Lung (tissue), 12 donors: ENCODE data around the gene SURF6. TPM values are rescaled to one million over a fixed set of nuclear protein-coding genes. Genes with fewer than 3 reads are reported as not detected.
A peak's percentile ranks its signal among the peaks of the same experiment; 100 is the strongest.
"Not testable (repeated sequence)": the region's sequence is repeated elsewhere in the genome, so short reads cannot be mapped to it uniquely, and the experiment has no call there.

Experiments
- ATAC-seq: fragments of 200-7000 bp; cut with Tn5 transposase; one replicate; pipeline ENCODE4 v1.9.1; 2020; ENCODE audit warnings: moderate number of reproducible peaks; ENCODE audit not compliant: insufficient read depth, low FRiP score
- DNase-seq, 3 donors: peaks; one replicate each; pipeline ENCODE4 v3.0.0-alpha.2; 2013 to 2017
- H3K27ac ChIP-seq, 2 donors: one replicate each; pipeline ENCODE4 v1.5.1; 2013; ENCODE audit warnings: mild to moderate bottlenecking in 2 of 2, moderate library complexity in 2 of 2, control low read depth in 1 of 2, inconsistent platforms in 1 of 2, low read depth in 1 of 2, low read length in 1 of 2
- H3K27me3 ChIP-seq, 3 donors: one replicate each; pipeline ENCODE4 v1.5.1; 2013; ENCODE audit warnings: low read length in 2 of 3; ENCODE audit not compliant: control insufficient read depth in 3 of 3, insufficient read depth in 3 of 3
- H3K36me3 ChIP-seq, 4 donors: one replicate each; pipeline ENCODE4 v1.5.1; 2013; ENCODE audit warnings: low read length in 4 of 4, mild to moderate bottlenecking in 1 of 4, moderate library complexity in 1 of 4; ENCODE audit not compliant: control insufficient read depth in 4 of 4, insufficient read depth in 4 of 4
- H3K4me1 ChIP-seq, 5 donors: one replicate each; pipeline ENCODE4 v1.5.1; 2013; ENCODE audit warnings: low read length in 5 of 5, mild to moderate bottlenecking in 2 of 5, moderate library complexity in 1 of 5; ENCODE audit not compliant: control insufficient read depth in 5 of 5, insufficient read depth in 5 of 5
- H3K4me3 ChIP-seq: one replicate; pipeline ENCODE4 v1.5.1; 2013; ENCODE audit warnings: mild to moderate bottlenecking, control low read depth, moderate library complexity
- H3K9ac ChIP-seq, 2 donors: one replicate each; pipeline ENCODE4 v1.5.1; 2013; ENCODE audit warnings: low read length in 2 of 2, control low read depth in 1 of 2; ENCODE audit not compliant: insufficient read depth in 1 of 2
- H3K9me3 ChIP-seq, 4 donors: one replicate each; pipeline ENCODE4 v1.5.1; 2013; ENCODE audit warnings: low read length in 3 of 4, mild to moderate bottlenecking in 1 of 4, moderate library complexity in 1 of 4; ENCODE audit not compliant: control insufficient read depth in 4 of 4, insufficient read depth in 3 of 4
- CTCF ChIP-seq: IDR thresholded peaks from 2 replicates; pipeline ENCODE4 v1.5.1; 2012; ENCODE audit warnings: mild to moderate bottlenecking; ENCODE audit errors: control extremely low read depth, extremely low read depth
- WGBS, 2 donors: extraction: QIAGEN DNeasy Blood & Tissue Kit; methylation state at CpG; one replicate each; pipeline ENCODE4 v1.1.7; 2013; 5-methylcytosine and 5-hydroxymethylcytosine counted together
- polyA plus RNA-seq, 2 donors: library from polyadenylated mRNA; stranded (reverse); fragments of 200-250 nt; gene quantifications; one replicate each; pipeline ENCODE4 v1.2.1, GENCODE V29; 2013
- total RNA-seq, 2 donors: library from RNA; depleted of rRNA in 1 of 2; stranded (reverse); fragments of >200 nt in 1 of 2; gene quantifications; one replicate each; pipeline ENCODE4 v1.2.1, GENCODE V29; 2014 to 2021
- donor health status: control.
- donor health status: control.
- donor health status: Bipolar disorder and iron deficiency.
- donor health status: healthy.
- donor health status: DM: yes; HTN: yes; CAD: no.

SURF6 gene
- total and polyA plus RNA-seq, 4 donors, result 13.7 to 25.6 (median 23.8) TPM

- Histone ChIP-seq H3K4me3 (no peak overlapping the region), H3K36me3 (peaks cover 0 to 55% (median 36%) of the 10 kb centered on the region in 4 donors), H3K9me3 (no peaks in the 10 kb centered on the region), H3K27me3 (no peaks in the 10 kb centered on the region), H3K9ac (no peak overlapping the region), H3K4me1 (peaks cover 0 to 5% (median 0%) of the 10 kb centered on the region in 5 donors), H3K27ac (no peak overlapping the region)
- TF ChIP-seq CTCF, result no peak
- DNase-seq (no peak), ATAC-seq (no peak)
- WGBS, 2 donors, result 75 to 85% methylated on average over 12 to 13 of the region's 13 CpGs
Observed at GRCh38 chr9:133340916-133341315, 4.9 kb upstream of the SURF6 start.

DNA sequence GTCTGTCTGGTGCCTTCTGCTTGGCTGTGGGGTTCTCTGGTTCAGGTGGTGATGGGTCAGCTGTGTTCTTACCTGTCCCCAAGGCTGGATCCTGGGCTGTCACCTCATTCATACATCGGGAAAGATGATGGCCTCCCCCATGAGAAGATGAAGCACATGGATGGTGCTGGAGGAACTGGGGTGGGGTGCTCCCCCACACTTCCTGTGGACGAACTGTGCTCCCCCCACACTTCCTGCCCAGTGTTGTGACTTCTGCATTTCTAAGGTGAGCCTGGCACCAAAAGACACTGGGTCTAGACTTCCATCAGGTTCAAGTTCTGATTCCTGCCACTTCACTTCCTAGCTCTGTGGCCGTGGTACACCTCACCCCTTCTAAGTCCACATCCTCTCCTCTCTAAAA is 4.3 kb upstream of the SURF6 start:
- no peak for ATAC-seq
- no peak for DNase-seq
- H3K4me3 ChIP-seq, result no peak overlapping the region
- H3K27me3 ChIP-seq, result no peaks in the 10 kb centered on the region
- no peak overlapping the region for H3K9ac ChIP-seq
- H3K36me3 ChIP-seq, result peaks cover 0 to 49% (median 31%) of the 10 kb centered on the region in 4 donors
- no peaks in the 10 kb centered on the region for H3K9me3 ChIP-seq
- WGBS, 2 donors, result 31 to 42% methylated on average over 3 of the region's 3 CpGs
- H3K4me1 ChIP-seq, result peaks cover 0 to 6% (median 0%) of the 10 kb centered on the region in 5 donors
- no peak for TF ChIP-seq CTCF
- H3K27ac ChIP-seq, result peak overlapping the region in 1 of 2 donors; percentile 17

DNA sequence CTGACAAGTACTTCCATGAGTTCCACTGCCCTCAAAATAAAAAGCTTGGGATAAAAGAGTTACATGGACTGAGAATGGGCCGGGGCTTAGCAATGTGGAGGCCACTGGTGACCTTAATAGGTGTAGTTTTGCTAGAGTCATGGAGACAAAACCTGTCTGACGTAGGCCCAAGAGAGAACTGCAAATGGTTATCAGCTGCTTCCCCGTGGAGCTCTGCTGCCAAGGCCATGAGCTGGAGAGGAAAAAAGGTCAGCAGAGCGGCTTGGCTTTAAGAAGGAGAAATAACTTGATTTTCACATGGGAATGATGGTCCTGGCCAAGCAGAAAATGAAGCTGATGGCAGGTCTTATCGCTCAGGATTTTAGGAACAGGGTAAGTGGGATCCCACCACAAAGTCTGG is 3.7 kb upstream of the SURF6 start:
- DNase-seq (no peak), ATAC-seq (no peak)
- Histone ChIP-seq H3K9ac (no peak overlapping the region), H3K36me3 (peaks cover 0 to 43% (median 28%) of the 10 kb centered on the region in 4 donors), H3K27ac (no peak overlapping the region), H3K27me3 (no peaks in the 10 kb centered on the region), H3K4me1 (peaks cover 0 to 12% (median 3%) of the 10 kb centered on the region in 5 donors), H3K9me3 (no peaks in the 10 kb centered on the region), H3K4me3 (no peak overlapping the region)
- 80 to 81% methylated on average over 5 of the region's 5 CpGs for WGBS, 2 donors
- no peak for TF ChIP-seq CTCF

DNA sequence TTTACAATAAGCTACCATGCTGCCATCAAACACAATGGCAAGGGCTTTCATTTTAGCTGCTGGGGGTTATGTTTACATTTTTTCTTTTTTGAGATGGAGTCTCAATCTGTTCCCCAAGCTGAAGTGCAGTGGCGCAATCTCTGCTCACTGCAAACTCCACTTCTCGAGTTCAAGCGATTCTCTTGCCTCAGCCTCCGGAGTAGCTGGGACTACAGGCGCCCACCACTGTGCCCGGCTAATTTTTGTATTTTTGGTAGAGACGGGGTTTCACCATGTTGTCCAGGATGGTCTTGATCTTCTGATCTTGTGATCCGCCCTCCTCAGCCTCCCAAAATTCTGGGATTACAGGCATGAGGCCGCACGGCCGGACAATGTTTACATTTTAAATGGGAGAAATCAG is 1.1 kb downstream of the SURF6 start:
- not testable (repeated sequence) for H3K27me3 ChIP-seq, H3K9me3 ChIP-seq, H3K27ac ChIP-seq, DNase-seq, H3K4me3 ChIP-seq, ATAC-seq
- H3K36me3 ChIP-seq, result peaks cover 22 to 44% (median 24%) of the 10 kb centered on the region in 4 donors
- peak overlapping the region in 1 of 2 donors; percentile 78 for H3K9ac ChIP-seq
- 68 to 70% methylated on average over 11 of the region's 11 CpGs for WGBS, 2 donors
- H3K4me1 ChIP-seq, result peaks cover 0 to 14% (median 3%) of the 10 kb centered on the region in 5 donors
